ENCODE measurements around the gene NUP153.

GRCh38 chr6:17709476-17709875 is 2.8 kb upstream of the NUP153 start:
- TF ChIP-seq POLR2A (IDR thresholded peaks at IDR 0.05; ENCODE audit: low read depth) (no peak), CTCF (IDR thresholded peaks at IDR 0.05) (no peak)

Data from esophagus muscularis mucosa (tissue), 3 donors.